Measurements from ENCODE around the gene CERK.

The CERK gene

GRCh38 chr22:46770726-46771125 lies 32.7 kb upstream of the CERK start:
- TF ChIP-seq CTCF (IDR thresholded peaks at IDR 0.05; ENCODE audit: low read depth, low read length), result no peak
- no peak for DNase-seq (ENCODE audit: extremely low read depth, low read depth)

GRCh38 chr22:46770151-46770641 lies 32.1 kb upstream of the CERK start:
- TF ChIP-seq CTCF (IDR thresholded peaks at IDR 0.05; ENCODE audit: low read depth, low read length), result no peak
- no peak for DNase-seq (ENCODE audit: extremely low read depth, low read depth)

- no peak for DNase-seq (ENCODE audit: extremely low read depth, low read depth)
- TF ChIP-seq CTCF (IDR thresholded peaks at IDR 0.05; ENCODE audit: low read depth, low read length), result no peak
Observed at GRCh38 chr22:46769706-46770105, 31.7 kb upstream of the CERK start.

- no peak for DNase-seq (ENCODE audit: extremely low read depth, low read depth)
- TF ChIP-seq CTCF (IDR thresholded peaks at IDR 0.05; ENCODE audit: low read depth, low read length), result no peak
Observed at GRCh38 chr22:46769191-46769675, 31.2 kb upstream of the CERK start.

- DNase-seq (ENCODE audit: extremely low read depth, low read depth), result no peak
- TF ChIP-seq CTCF (IDR thresholded peaks at IDR 0.05; ENCODE audit: low read depth, low read length), result no peak
Observed at GRCh38 chr22:46767249-46767985, 29.4 kb upstream of the CERK start.

- TF ChIP-seq CTCF (IDR thresholded peaks at IDR 0.05; ENCODE audit: low read depth, low read length), result no peak
- DNase-seq (ENCODE audit: extremely low read depth, low read depth), result no peak
Observed at GRCh38 chr22:46766611-46767010, 28.6 kb upstream of the CERK start.

GRCh38 chr22:46764779-46765485 lies 26.9 kb upstream of the CERK start:
- DNase-seq (ENCODE audit: extremely low read depth, low read depth), result no peak
- no peak for TF ChIP-seq CTCF (IDR thresholded peaks at IDR 0.05; ENCODE audit: low read depth, low read length)

Measured in AG09319 (cell line).